ENCODE results near the gene PDE1C. TPM values are rescaled to one million over a fixed set of nuclear protein-coding genes. Genes with fewer than 3 reads are reported as not detected.

Gene PDE1C
- total RNA-seq, 2 experiments from 2014 or later, result not detected

DNA sequence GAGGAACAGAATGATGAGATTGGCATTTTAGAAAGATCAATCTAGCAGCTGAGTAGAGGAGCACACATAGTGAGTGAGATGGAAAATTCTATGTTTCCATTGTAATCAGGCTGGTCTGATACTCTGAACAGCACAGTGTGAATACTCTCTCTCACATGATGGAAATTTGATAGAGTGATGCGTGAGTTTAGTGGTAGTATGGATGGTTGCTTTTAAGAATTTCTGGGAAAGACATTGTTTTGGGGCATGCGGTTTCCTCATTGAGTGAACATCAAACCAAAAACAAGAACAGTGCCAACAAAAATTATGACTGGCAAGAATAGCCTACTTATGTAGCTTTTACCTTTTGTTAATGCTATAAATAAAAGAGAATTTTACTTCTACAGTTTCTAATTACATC lies 183.2 kb downstream of the PDE1C start:
- no peak overlapping the region for H3K27ac ChIP-seq (ENCODE audit: low read depth, low read length, poor library complexity, severe bottlenecking)
- H3K4me2 ChIP-seq (ENCODE audit: low read length), result no peak overlapping the region
- TF ChIP-seq EZH2phosphoT487 (IDR thresholded peaks at IDR 0.05; ENCODE audit: borderline replicate concordance, low read depth, low read length), result no peak
- TF ChIP-seq, protein P1, sequence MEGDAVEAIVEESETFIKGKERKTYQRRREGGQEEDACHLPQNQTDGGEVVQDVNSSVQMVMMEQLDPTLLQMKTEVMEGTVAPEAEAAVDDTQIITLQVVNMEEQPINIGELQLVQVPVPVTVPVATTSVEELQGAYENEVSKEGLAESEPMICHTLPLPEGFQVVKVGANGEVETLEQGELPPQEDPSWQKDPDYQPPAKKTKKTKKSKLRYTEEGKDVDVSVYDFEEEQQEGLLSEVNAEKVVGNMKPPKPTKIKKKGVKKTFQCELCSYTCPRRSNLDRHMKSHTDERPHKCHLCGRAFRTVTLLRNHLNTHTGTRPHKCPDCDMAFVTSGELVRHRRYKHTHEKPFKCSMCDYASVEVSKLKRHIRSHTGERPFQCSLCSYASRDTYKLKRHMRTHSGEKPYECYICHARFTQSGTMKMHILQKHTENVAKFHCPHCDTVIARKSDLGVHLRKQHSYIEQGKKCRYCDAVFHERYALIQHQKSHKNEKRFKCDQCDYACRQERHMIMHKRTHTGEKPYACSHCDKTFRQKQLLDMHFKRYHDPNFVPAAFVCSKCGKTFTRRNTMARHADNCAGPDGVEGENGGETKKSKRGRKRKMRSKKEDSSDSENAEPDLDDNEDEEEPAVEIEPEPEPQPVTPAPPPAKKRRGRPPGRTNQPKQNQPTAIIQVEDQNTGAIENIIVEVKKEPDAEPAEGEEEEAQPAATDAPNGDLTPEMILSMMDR (conservative IDR thresholded peaks at IDR 0.05; ENCODE audit: low read length), result no peak
- BruUV-seq (replicated peaks), result no TSS peak
- POLR2A ChIA-PET, result no interaction called here
- intact Hi-C loops (cut with micrococcal nuclease; ENCODE audit: unreplicated experiment), result no loop called here
- H3K36me3 ChIP-seq (ENCODE audit: insufficient read depth, low read length), result no peaks in the 10 kb centered on the region
- no peaks in the 10 kb centered on the region for H4K20me1 ChIP-seq (ENCODE audit: insufficient read depth, low read length)
- H3K4me1 ChIP-seq (ENCODE audit: insufficient read depth, low read length, poor library complexity, severe bottlenecking), result no peaks in the 10 kb centered on the region
- H3K79me2 ChIP-seq (ENCODE audit: insufficient read depth, low read depth, low read length), result no peaks in the 10 kb centered on the region
- H3K9me2 ChIP-seq (ENCODE audit: insufficient read depth, low read length), result no peaks in the 10 kb centered on the region
- H3K4me3 ChIP-seq (ENCODE audit: low read depth, low read length, poor library complexity, severe bottlenecking), result no peak overlapping the region
- H2AFZ ChIP-seq (ENCODE audit: low read length), result no peak overlapping the region
- CTCF ChIA-PET (ENCODE audit: unreplicated experiment), result no interaction called here
- DNase-seq (ENCODE audit: low spot score), result no peak
- peaks cover 6% of the 10 kb centered on the region; the same call in 1 of the 2 replicates for H3K9me3 ChIP-seq (ENCODE audit: low read length)

DNA sequence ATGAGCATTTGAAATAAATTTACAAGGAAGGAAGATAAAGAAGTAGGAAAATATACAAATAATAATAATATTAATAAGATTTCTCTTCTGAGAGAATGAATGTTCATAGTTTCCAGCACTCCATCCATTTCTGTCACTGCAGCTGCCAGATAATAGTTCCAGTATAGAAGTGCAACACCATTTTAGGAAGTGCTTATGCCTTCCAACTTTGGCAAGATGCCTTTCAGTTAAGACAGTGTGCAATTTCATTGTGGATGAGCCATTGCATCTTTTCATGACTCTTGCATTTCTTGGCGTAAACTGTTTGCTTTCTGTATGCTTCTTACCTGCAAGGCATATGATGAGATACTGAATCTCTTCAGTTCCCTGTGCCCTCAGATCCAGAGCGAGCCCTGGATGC lies 185.0 kb downstream of the PDE1C start:
- H3K4me3 ChIP-seq (ENCODE audit: low read depth, low read length, poor library complexity, severe bottlenecking), result no peak overlapping the region
- no TSS peak for BruUV-seq (replicated peaks)
- no peak for DNase-seq (ENCODE audit: low spot score)
- no peaks in the 10 kb centered on the region for H3K4me1 ChIP-seq (ENCODE audit: insufficient read depth, low read length, poor library complexity, severe bottlenecking)
- no peaks in the 10 kb centered on the region for H3K9me2 ChIP-seq (ENCODE audit: insufficient read depth, low read length)
- ChIA-PET CTCF (ENCODE audit: unreplicated experiment) (no interaction called here), POLR2A (no interaction called here)
- H4K20me1 ChIP-seq (ENCODE audit: insufficient read depth, low read length), result no peaks in the 10 kb centered on the region
- no peak overlapping the region for H2AFZ ChIP-seq (ENCODE audit: low read length)
- intact Hi-C loops (cut with micrococcal nuclease; ENCODE audit: unreplicated experiment), result no loop called here
- H3K79me2 ChIP-seq (ENCODE audit: insufficient read depth, low read depth, low read length), result no peaks in the 10 kb centered on the region
- no peak for TF ChIP-seq EZH2phosphoT487 (IDR thresholded peaks at IDR 0.05; ENCODE audit: borderline replicate concordance, low read depth, low read length)
- TF ChIP-seq, protein P1 (conservative IDR thresholded peaks at IDR 0.05; ENCODE audit: low read length), result no peak
- no peaks in the 10 kb centered on the region for H3K36me3 ChIP-seq (ENCODE audit: insufficient read depth, low read length)
- H3K9me3 ChIP-seq (ENCODE audit: low read length), result peaks cover 6% of the 10 kb centered on the region; the same call in 1 of the 2 replicates
- H3K4me2 ChIP-seq (ENCODE audit: low read length), result no peak overlapping the region
- H3K27ac ChIP-seq (ENCODE audit: low read depth, low read length, poor library complexity, severe bottlenecking), result no peak overlapping the region

DNA sequence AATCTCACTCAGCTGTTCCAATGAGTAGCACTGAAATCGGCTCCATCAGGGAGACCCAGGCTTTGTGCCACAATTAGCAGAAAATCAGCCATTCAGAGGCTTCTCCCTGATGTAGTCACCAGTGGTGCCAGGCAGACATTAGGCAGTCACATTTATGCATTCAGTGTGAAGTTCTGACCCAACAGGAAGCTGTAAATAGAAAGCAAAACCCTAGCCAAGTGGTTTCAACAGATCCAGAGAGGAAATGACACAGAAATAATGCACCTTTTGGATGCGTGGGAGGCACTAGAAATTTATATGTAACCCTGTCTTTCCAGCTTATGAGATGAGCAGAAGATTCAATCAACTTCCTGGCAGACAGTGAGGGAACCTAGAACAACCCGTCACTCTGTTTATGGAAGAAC lies 186.4 kb downstream of the PDE1C start:
- POLR2A ChIA-PET, result no interaction called here
- Histone ChIP-seq H3K4me2 (ENCODE audit: low read length) (no peak overlapping the region), H4K20me1 (ENCODE audit: insufficient read depth, low read length) (no peaks in the 10 kb centered on the region), H3K9me2 (ENCODE audit: insufficient read depth, low read length) (no peaks in the 10 kb centered on the region), H3K36me3 (ENCODE audit: insufficient read depth, low read length) (no peaks in the 10 kb centered on the region), H2AFZ (ENCODE audit: low read length) (no peak overlapping the region), H3K27ac (ENCODE audit: low read depth, low read length, poor library complexity, severe bottlenecking) (no peak overlapping the region), H3K4me1 (ENCODE audit: insufficient read depth, low read length, poor library complexity, severe bottlenecking) (no peaks in the 10 kb centered on the region), H3K9me3 (ENCODE audit: low read length) (peaks cover 6% of the 10 kb centered on the region; the same call in 1 of the 2 replicates), H3K4me3 (ENCODE audit: low read depth, low read length, poor library complexity, severe bottlenecking) (no peak overlapping the region), H3K79me2 (ENCODE audit: insufficient read depth, low read depth, low read length) (no peaks in the 10 kb centered on the region)
- CTCF ChIA-PET (ENCODE audit: unreplicated experiment), result no interaction called here
- no peak for DNase-seq (ENCODE audit: low spot score)
- intact Hi-C loops (cut with micrococcal nuclease; ENCODE audit: unreplicated experiment), result no loop called here
- no TSS peak for BruUV-seq (replicated peaks)
- TF ChIP-seq EZH2phosphoT487 (IDR thresholded peaks at IDR 0.05; ENCODE audit: borderline replicate concordance, low read depth, low read length), result no peak
- TF ChIP-seq, protein P1 (conservative IDR thresholded peaks at IDR 0.05; ENCODE audit: low read length), result no peak
